Measurements from ENCODE around the gene LRRC8C.

The LRRC8C gene

GRCh38 chr1:89643577-89643976, 10.7 kb downstream of the LRRC8C start:
- no peak overlapping the region for H3K4me3 ChIP-seq (ENCODE audit: low read depth, low read length)
- TF ChIP-seq, protein P1, sequence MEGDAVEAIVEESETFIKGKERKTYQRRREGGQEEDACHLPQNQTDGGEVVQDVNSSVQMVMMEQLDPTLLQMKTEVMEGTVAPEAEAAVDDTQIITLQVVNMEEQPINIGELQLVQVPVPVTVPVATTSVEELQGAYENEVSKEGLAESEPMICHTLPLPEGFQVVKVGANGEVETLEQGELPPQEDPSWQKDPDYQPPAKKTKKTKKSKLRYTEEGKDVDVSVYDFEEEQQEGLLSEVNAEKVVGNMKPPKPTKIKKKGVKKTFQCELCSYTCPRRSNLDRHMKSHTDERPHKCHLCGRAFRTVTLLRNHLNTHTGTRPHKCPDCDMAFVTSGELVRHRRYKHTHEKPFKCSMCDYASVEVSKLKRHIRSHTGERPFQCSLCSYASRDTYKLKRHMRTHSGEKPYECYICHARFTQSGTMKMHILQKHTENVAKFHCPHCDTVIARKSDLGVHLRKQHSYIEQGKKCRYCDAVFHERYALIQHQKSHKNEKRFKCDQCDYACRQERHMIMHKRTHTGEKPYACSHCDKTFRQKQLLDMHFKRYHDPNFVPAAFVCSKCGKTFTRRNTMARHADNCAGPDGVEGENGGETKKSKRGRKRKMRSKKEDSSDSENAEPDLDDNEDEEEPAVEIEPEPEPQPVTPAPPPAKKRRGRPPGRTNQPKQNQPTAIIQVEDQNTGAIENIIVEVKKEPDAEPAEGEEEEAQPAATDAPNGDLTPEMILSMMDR (IDR thresholded peaks at IDR 0.05; ENCODE audit: low read depth, low read length, missing control alignments) = no peak
- H3K36me3 ChIP-seq (replicated peaks) = no peaks in the 10 kb centered on the region
- DNase-seq = no peak
- no peak overlapping the region for H3K27ac ChIP-seq
- in situ Hi-C loops (cut with HindIII; ENCODE audit: low pct_ligation_motif_present, low sequenced_read_pairs) = no loop called here
- H3K27me3 ChIP-seq (replicated peaks) = no peaks in the 10 kb centered on the region

- H3K27me3 ChIP-seq (replicated peaks) = no peaks in the 10 kb centered on the region
- no peak overlapping the region for H3K27ac ChIP-seq
- DNase-seq = no peak
- no peaks in the 10 kb centered on the region for H3K36me3 ChIP-seq (replicated peaks)
- no peak overlapping the region for H3K4me3 ChIP-seq (ENCODE audit: low read depth, low read length)
- in situ Hi-C loops (cut with HindIII; ENCODE audit: low pct_ligation_motif_present, low sequenced_read_pairs) = no loop called here
- TF ChIP-seq, protein P1 (IDR thresholded peaks at IDR 0.05; ENCODE audit: low read depth, low read length, missing control alignments) = no peak
Observed at GRCh38 chr1:89644119-89644814, 11.3 kb downstream of the LRRC8C start.

DNA sequence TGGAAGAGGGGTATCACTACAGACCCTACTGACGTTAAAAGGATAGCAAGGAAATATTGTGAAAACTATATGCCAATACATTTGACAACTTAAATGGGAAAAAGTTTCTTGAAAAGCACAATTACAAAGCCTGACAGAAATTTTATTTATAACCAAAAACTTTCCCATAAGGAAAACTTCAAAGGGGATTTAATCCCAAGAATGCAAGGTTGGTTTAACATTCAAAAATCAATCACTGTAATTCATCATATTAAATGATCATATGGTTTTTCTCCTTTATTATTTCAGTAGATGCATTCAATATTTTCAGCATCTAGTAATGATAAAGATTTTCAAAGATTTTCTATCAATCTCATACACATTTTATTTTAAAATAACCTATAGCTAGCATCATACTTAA, 13.3 kb downstream of the LRRC8C start:
- Histone ChIP-seq H3K36me3 (replicated peaks) (no peaks in the 10 kb centered on the region), H3K27me3 (replicated peaks) (no peaks in the 10 kb centered on the region), H3K27ac (no peak overlapping the region), H3K4me3 (ENCODE audit: low read depth, low read length) (no peak overlapping the region)
- no peak for DNase-seq
- in situ Hi-C loops (cut with HindIII; ENCODE audit: low pct_ligation_motif_present, low sequenced_read_pairs) = no loop called here
- TF ChIP-seq, protein P1 (IDR thresholded peaks at IDR 0.05; ENCODE audit: low read depth, low read length, missing control alignments) = no peak

DNA sequence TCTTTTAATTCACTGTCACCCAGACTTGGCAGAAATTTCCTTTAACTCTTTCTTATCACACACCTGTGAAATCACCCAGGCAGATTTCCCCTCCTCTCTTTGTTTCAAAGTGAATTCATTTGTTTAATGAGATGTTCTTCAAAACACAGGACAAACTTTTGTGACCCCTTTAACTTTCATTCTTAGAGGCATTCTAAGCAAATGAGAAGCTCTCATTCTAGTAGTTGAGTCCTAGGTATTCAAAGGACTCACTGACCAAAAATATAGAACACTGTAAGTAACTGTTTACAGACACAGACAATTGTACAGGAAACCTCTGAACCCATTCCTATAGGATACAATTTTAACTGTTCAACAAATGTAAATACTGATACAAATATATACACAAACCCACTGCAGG, 16.9 kb downstream of the LRRC8C start:
- TF ChIP-seq, protein P1 (IDR thresholded peaks at IDR 0.05; ENCODE audit: low read depth, low read length, missing control alignments) = no peak
- no peak overlapping the region for H3K27ac ChIP-seq
- H3K4me3 ChIP-seq (ENCODE audit: low read depth, low read length) = no peak overlapping the region
- no peak for DNase-seq
- in situ Hi-C loops (cut with HindIII; ENCODE audit: low pct_ligation_motif_present, low sequenced_read_pairs) = no loop called here
- no peaks in the 10 kb centered on the region for H3K27me3 ChIP-seq (replicated peaks)
- no peaks in the 10 kb centered on the region for H3K36me3 ChIP-seq (replicated peaks)

DNA sequence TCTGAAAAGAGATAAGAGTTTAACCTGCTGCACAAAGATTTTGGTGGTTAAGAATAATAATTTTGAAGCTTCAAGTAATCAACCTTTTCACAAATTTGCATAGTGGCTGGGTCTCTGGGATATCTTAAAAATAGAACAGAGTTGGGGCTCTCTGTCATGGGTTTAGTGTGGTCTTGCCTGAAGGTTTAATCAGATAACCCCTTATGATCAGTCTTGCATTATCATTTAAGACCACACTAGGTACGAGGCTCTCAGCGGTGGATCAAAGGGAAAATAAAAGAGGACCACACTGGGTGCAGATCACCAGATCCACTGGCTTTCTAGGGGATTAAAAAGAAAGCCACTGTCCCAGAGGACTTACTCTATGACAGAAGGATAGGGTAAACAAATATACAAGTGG, 19.5 kb downstream of the LRRC8C start:
- Histone ChIP-seq H3K36me3 (replicated peaks) (no peaks in the 10 kb centered on the region), H3K4me3 (ENCODE audit: low read depth, low read length) (no peak overlapping the region), H3K27ac (no peak overlapping the region), H3K27me3 (replicated peaks) (no peaks in the 10 kb centered on the region)
- no peak for DNase-seq
- TF ChIP-seq, protein P1 (IDR thresholded peaks at IDR 0.05; ENCODE audit: low read depth, low read length, missing control alignments) = no peak
- in situ Hi-C loops (cut with HindIII; ENCODE audit: low pct_ligation_motif_present, low sequenced_read_pairs) = no loop called here

DNA sequence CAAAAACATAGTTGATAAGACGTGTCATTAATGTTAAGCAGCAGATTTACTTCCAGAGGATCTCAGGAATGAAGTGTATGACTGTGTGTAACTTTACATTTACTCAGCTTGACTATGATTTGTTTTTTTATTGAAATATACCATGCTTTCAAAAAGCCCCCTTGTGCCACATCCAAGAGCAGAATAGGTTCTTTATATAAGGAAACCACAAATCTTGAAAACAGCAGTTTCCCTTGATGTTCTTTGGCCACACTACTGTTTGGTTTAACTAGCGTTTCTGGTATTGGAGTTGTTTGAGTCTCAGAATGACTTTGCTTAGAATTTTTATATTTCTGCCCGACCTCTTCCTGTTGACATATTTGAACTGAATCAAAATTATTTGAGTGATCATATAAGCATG, 25.0 kb downstream of the LRRC8C start:
- in situ Hi-C loops (cut with HindIII; ENCODE audit: low pct_ligation_motif_present, low sequenced_read_pairs) = no loop called here
- no peak for DNase-seq
- H3K27ac ChIP-seq = no peak overlapping the region

More for the DNA sequence above, 25.0 kb downstream of the LRRC8C start:
- H3K27me3 ChIP-seq (replicated peaks) = no peaks in the 10 kb centered on the region
- no peaks in the 10 kb centered on the region for H3K36me3 ChIP-seq (replicated peaks)
- H3K4me3 ChIP-seq (ENCODE audit: low read depth, low read length) = no peak overlapping the region
- TF ChIP-seq, protein P1 (IDR thresholded peaks at IDR 0.05; ENCODE audit: low read depth, low read length, missing control alignments) = no peak
